GM10847 (cell line): ENCODE data around the gene MED15.

Experiments used
- POLR2A ChIP-seq: IDR thresholded peaks from 2 replicates; pipeline ENCODE4 v1.6.1; 2011; ENCODE audit not compliant: insufficient read length; ENCODE audit errors: extremely low read depth

Gene MED15

DNA sequence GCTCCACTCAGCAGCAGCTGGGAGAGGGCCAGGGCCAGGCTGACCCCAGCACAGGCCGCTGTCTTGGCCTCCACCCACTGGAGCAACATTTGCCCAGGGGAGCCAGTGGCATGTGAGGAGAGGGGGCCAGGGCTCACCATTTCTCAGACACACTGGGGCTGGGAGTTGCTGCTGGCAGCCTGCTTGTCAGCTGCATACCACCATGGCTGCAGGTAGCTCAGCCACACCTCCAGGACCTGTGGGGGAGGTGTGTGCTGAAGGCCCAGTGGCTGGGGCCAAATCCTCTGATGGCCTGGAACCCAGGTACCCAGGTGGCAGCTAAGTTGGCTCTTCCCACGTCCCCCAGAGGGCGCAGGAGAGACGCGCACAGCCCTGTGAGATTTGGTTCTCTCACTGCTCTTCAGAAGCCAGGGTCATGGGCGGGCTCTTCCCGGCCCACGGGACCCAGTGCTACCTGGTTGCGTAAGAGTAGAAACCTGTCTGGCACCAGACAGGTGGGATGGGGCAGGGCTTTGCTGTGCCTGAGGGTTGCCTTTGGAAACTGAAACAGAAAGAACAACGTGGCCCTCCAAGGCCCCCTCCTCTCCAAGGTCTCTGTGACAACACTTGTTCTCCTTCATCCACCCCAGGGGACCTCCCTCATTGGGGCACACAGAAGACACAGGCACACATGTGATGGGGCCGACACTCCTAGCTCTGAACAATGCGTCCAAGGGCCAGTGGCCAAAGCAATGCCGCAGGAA, 98.8 kb downstream of the MED15 start:
- no peak for TF ChIP-seq POLR2A

DNA sequence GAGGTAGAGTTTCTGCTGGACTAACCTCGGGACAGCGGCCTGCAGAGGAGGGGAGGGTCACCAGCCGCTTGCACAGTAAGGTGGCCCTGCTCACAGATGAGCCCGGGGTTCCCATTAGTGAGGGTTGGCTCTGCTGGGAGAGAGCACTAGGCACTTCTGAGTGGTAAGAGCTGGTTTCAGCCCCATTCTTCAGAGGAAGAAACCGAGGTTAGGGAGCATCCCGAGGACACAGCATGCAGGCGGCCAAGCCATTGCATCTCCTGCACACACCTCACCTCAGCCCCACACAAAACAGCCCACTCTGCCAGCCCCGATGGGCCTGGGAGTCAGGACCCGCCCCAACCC, 99.3 kb downstream of the MED15 start:
- no peak for TF ChIP-seq POLR2A

DNA sequence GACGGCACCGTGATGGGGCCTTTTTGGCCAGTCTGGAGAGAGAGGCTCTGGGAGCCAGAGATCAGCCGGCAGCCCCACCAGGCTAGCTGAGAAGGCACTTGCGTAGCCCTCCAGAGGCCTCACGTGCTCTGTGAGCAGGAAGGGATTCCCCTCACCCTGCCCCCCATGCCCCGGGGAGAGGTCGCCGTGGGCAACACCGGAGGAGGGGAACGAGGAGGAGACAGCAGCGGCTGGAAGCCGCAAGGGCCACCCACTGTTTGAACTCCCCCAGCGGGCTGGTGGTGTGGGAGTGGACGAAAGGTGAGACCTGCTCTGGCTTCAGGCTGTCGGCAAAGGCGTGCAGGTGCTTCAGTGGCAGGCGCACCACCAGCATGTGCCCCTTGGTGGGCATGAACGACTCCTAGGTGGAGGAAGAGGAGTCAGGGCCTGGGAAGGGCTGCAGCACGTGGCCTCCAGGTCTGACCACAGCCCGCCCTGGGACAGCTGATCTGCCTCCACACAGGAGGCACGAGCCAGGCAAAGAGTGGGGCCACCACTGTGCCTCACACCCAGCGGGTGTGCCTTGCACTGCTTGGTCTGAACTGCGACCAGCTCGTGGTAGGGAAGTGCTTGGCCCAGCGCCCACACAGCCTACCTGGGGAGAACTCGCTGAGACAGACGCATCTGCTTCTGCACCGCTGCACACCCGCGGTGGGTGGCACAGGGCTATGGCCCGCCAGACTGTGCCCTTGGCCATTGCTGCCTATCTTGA, 99.9 kb downstream of the MED15 start:
- no peak for TF ChIP-seq POLR2A

DNA sequence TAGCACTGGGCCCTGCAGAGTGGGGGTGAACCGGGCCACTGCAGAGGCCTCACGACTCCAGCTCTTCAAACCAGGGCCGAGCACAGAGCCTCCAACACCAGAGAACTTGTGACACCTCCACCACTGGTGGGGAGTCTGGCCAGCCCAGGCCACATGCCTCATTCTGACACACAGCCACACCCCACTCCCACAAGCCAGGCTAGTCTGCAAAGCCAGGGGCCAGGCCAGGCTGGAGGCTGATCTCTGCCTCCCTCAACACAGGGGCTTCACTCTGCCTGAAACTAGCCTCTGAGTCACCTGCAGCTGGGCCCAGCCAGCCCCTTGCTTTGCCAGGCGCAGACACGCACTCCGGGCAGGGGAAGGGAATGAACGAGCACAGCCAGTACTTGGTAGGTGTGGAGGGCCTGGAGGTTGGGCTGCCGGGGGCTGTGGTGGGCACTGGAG, 102.9 kb downstream of the MED15 start:
- TF ChIP-seq POLR2A: no peak

DNA sequence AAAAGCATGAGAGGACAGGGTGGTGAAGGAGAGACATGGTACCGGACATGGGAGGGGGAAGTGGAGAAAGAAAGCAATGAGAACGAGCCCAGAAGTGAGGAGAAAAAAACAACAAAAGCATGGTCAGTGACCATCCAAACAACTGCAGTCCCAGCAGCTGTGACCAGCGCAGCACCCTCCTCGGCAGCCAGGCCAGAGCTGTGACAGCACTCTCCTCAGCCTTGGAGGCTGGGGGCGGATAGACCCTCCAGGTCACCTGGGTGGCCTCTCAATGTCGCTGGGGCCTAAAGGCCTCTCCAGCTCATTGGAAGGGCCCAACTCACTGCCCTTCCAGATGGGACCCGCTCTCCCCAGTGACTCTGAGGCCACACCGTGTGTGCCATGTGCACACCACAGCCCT, 103.3 kb downstream of the MED15 start:
- TF ChIP-seq POLR2A: no peak

DNA sequence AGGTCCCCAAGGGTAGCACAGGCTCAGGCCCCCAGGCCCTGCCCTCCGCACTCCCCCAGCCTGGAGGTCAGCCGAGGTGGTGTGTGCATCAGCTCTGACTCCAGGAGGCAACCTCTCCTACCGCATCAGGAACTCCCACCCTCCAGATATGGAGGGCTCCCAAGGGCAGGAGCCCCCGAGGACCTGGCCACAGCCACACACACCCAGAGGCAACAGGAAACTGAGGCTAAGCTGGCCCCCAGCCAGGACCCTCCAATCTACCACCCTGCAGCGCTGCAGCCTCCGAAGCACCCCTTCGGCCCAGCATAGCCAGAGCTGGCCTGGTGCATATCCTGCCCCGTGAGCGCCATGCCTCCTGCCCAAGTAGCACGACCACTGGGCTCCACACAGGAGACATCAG, 104.0 kb downstream of the MED15 start:
- no peak for TF ChIP-seq POLR2A

DNA sequence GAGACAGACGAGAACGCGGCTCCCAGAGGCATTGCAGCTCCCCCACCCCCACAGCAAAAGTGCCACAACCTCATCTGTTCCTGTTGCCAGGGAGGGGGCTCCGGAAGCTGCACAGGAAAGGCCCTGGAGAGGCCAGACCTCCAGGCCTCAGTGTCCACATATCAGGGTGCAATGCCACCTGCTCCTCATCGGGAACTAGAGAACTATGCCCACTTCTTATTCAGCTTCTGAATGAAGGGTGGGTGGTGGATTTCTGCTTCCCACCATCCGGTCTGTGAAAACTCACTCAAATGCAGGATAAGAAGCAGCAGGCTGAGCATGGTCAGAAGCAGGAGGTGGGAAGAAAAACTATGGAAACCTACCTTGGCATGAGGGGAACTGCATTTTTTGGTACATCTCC, 105.9 kb downstream of the MED15 start:
- no peak for TF ChIP-seq POLR2A

DNA sequence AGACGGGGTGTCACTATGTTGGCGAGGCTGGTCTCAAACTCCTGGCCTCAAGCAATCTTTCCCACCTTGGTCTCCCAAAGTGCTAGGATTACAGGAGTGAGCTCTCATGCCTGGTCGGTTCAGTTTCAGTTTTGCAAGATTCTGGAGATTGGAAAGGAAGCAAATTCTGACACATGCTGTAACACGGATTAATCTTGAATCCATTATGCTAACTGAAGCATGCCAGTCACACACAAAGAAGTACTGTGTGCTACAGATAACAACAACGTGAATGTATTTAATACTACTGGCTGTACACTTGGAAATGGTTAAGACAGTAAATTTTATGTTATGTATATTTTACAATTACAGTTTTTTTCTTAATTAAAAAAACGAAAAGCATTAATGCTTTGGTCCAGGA, 107.6 kb downstream of the MED15 start:
- no peak for TF ChIP-seq POLR2A

DNA sequence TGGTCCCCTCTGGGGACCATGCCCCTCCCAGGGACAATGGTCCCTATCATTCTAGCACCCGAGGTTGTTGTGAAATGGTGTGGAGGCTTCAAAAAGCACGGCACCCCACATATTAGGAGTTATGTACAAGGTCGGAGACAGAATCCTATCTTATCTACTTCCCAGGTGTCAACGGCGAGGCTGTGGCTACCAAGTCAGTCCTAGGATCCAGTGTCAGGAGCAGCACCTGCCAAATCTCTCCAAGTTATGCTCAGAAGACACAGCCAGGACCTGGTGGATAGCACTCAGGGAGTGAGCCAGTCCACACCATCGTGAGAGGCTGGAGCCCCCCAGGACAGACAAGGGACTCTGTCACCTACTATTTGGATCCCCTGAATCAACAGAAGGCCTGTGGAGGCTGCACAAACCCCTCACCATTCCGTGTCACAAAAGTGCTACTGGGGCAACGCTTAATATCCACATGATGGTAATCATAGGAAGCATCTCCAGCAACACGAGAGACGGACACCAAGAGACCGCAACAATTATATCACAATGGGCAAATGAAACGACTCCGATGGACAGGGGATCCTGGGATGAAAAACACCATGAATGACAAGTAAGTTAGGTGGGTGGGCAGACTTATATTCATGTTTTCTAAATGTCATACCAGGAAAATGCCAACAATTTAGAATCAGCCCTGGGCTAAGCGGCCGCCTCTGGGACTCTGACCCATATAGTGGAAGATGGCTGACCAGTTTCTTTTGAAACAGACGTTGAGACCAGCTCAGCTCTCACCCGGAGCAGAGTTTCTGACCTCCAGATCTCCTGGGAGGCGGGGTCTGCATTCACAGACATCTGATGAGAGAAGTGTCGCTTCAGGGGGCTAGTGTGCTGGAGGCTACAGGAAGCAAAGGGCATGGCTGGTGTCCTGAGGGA, 108.4 kb downstream of the MED15 start:
- TF ChIP-seq POLR2A: no peak

DNA sequence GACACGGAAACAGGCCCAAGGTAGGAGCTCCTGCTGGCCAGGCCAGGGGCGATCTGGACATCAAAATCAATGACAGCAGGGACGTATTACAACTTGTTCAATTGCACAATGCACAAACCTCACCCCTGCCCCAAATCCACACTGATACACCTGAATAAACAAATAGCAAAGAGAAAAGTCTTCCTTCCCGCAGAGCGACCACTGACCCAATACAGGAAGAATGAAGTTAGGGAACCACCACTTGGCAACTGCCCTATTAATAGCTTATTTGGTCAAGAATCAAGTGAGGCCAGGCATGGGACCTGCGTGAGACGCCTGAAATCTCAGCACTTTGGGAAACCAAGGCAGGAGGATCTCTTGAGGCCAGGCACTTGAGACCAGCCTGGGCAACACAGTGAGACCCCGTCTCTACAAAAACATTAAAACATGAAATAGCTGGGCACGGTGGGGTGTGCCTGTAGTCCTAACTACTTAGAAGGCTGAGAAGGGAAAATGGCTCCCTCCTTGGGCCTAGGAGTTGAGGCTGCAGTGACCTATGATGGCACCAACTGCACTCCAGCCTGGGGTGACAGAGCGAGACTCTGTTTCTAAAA, 109.1 kb downstream of the MED15 start:
- no peak for TF ChIP-seq POLR2A

DNA sequence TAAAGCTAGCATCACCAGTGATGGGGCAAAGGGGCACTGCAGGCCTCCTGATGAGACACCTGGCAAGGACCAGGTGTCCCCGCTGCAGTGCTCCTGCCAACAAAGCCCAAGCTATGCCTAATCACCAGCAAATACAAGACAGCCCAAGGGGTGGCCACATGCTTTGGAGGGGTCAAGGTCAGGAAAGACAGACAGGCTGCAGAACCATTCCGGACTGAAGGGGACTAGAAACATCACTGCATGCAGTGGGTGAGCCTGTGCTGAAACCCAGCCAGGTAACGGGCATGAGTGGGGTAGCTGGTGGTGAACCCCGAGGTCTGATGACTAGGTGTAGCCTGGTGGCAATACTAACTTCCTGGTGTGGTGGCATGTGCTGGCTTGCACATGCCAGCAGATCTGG, 111.1 kb downstream of the MED15 start:
- no peak for TF ChIP-seq POLR2A

DNA sequence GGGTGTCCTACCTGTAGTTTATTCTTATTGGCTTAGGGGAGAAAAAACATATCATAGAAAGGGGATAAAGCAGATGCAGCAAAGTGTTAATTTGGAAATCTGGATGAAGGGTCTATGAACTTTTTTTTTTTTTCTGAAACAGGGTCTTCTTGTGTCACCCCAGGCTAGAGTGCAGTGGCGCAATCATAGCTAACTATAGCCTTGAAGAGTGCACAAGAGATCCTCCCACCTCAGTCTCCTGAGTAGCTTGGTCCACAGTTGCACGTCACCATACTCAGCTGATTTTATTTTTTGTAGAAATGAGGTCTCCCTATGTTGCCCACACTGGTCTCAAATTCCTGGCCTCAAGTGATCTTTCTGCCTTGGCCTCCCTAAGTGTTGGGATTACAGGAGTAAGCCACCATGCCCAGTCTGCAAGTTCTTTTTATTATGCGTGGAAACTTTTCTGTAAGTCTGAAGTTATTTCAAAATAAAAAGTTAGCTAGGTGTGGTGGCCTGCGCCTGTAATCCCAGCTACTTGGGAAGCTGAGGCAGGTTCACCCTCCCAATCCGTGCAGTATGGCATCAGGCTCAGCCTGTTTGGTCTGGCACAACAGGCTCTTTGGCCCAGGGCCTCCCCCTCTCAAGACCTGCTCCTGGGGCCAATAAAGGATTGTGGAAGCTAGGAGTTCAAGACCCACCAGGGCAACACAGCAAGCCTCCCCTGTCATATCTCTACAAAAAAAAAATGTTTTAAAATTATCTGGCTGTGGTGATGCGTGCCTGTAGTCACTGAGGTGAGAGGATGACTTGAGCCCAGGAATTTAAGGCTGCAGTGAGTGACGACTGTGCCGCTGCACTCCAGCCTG, 111.9 kb downstream of the MED15 start:
- TF ChIP-seq POLR2A: no peak

DNA sequence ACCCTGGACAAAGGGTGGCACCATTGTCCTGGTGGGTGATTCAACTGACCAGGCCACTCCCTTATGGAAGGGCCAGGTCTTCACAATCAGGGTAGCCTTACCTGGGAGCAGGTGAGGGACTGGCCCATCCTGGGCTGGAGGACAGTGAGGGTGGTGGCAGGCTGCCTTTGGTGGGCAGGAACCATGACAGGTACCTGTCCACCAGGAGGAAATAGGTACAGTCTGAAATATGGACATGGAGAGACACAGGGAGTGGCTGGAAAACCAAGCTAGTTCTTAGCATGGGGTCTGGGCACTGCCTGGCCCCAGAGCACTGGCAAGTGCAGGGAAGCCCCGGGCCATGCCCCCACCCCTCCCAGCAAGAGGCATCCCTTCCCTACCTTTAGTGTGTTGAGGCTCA, 113.8 kb downstream of the MED15 start:
- no peak for TF ChIP-seq POLR2A

DNA sequence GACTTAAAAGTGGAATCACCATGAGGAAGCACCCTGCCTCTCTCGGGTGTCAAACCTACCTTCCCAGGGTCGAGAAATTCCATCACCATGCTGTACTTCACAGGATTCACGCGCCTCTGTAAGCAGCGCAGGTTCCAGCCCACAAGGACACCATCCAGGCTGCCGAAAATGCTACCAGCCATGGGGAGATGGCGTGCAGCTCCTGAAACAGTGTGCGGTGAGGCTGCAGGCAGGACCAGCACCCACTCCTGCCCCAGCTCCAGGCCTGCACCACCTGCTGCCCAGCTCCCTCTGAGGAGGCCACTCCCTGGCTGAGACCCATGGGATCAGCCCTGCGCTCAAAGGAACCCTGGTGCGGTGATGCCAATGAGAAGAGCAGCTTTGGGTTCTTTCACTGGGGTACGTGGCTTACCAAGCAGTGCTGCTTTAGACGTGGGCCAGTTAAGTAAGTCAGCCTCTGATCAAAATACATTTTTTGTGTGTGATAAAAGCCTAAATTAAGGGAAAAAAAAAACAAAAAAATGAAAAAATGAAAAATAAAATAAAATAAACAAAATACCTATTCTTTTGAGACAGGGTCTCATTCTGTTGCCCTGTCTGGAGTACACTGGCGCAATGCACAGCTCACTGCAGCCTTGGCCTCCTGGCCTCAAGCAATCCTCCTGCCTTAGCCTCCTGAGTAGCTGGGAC, 115.4 kb downstream of the MED15 start:
- no peak for TF ChIP-seq POLR2A

DNA sequence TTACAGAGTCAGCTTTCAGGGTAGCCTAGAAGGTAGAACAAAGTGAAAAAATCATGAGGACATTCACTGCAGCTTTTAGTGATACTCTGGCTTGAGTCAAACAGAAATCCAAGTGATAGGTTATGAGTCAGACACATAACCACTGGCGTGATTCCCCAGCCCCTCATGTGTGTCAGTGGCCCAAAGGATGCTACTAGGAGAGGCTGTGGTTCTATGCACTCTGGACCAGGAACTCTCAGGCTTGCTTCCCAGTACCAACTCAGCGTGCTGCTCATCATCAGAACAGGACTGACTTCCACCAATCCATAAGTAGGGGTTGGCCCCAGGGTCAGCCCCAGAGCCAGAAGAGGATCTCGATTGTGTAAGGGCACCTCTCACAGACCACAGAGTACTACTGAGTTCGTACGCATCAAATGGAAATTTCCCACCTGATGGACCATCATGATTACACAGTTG, 116.8 kb downstream of the MED15 start:
- no peak for TF ChIP-seq POLR2A
